Gastrocnemius medialis (tissue), 4 donors: Measurements from ENCODE around the gene THEMIS2. TPM values are rescaled to one million over a fixed set of nuclear protein-coding genes. Genes with fewer than 3 reads are reported as not detected.
A peak's percentile ranks its signal among the peaks of the same experiment; 100 is the strongest.

Experiments
- ATAC-seq, 2 donors: fragments of 150-250 bp; one replicate each; pipeline ENCODE4 v1.9.1; 2016
- DNase-seq, 2 donors: peaks; one replicate each; pipeline ENCODE4 v3.0.0-alpha.2; 2019
- H3K27ac ChIP-seq, 4 donors: fragments of 200-600 bp; sonication (generic); 1 replicate in 1 of 4; 2 replicates in 3 of 4; pipeline ENCODE4 v1.5.1; 2016 to 2018; ENCODE audit warnings: mild to moderate bottlenecking in 2 of 4, moderate library complexity in 1 of 4
- H3K27me3 ChIP-seq, 3 donors: fragments of 200-600 bp; sonication (generic) in 2 of 3; 1 replicate in 1 of 3; 2 replicates in 2 of 3; pipeline versions ENCODE4 v1.5.1 to v1.6.0; 2016 to 2019; ENCODE audit warnings: mild to moderate bottlenecking in 1 of 3, moderate library complexity in 1 of 3
- H3K36me3 ChIP-seq, 2 donors: fragments of 200-600 bp; sonication (generic) in 1 of 2; one replicate each; pipeline ENCODE4 v1.5.1; 2017 to 2018
- H3K4me1 ChIP-seq, 2 donors: fragments of 200-600 bp; sonication (generic) in 1 of 2; one replicate each; pipeline ENCODE4 v1.5.1; 2016 to 2017; ENCODE audit warnings: mild to moderate bottlenecking in 2 of 2
- H3K4me3 ChIP-seq, 4 donors: fragments of 200-600 bp; sonication (generic) in 3 of 4; 1 replicate in 1 of 4; 2 replicates in 3 of 4; pipeline ENCODE4 v1.5.1; 2016 to 2019; ENCODE audit warnings: mild to moderate bottlenecking in 2 of 4
- H3K9me3 ChIP-seq, 3 donors: fragments of 200-600 bp; sonication (generic) in 2 of 3; 1 replicate in 1 of 3; 2 replicates in 2 of 3; pipeline ENCODE4 v1.5.1; 2016 to 2019
- CTCF ChIP-seq, 5 experiments: fragments of 450-650 bp in 3 of 5; fragments of 200-600 bp in 2 of 5; sonication (generic) in 2 of 5; IDR thresholded peaks in 4 of 5; conservative IDR thresholded peaks in 1 of 5; 1 replicate in 4 of 5; 2 replicates in 1 of 5; pipeline ENCODE4 v1.5.1; 2016 to 2019; ENCODE audit warnings: antibody characterized with exemption in 5 of 5, mild to moderate bottlenecking in 3 of 5, moderate library complexity in 3 of 5
- POLR2A ChIP-seq, 2 donors: fragments of 450-650 bp; IDR thresholded peaks; one replicate each; pipeline ENCODE4 v1.6.1; 2017; ENCODE audit warnings: antibody characterized with exemption in 2 of 2, mild to moderate bottlenecking in 2 of 2, moderate library complexity in 2 of 2
- in situ Hi-C, 4 donors: fragments of 200-750 bp; cut with MboI; loops; one replicate each; pipeline versions ENCODE4 v1.15.0 to v1.8.0; 2017; ENCODE audit warnings: low sequenced_read_pairs in 4 of 4
- intact Hi-C: fragments of 100-400 bp; cut with DNase I; formaldehyde crosslinking; loops from one replicate; pipeline ENCODE4 v1.15.1; 2023; ENCODE audit warnings: low total_unique reads
- total RNA-seq, 4 donors: library from RNA; depleted of rRNA; stranded (reverse); fragments of >200 nt; gene quantifications; one replicate each; pipeline versions ENCODE4 v1.1.0 to v1.2.3, GENCODE V29; 2016

THEMIS2 gene
- total RNA-seq, 4 donors from 2014 or later, result 2.3 to 10.8 (median 7.6) TPM

- H3K36me3 ChIP-seq, result peaks cover 0 to 34% of the 10 kb centered on the region in 2 donors
- no peaks in the 10 kb centered on the region for H3K9me3 ChIP-seq
- TF ChIP-seq CTCF (IDR thresholded peaks at IDR 0.05 in 4 of 5, conservative IDR thresholded peaks at IDR 0.05 in 1 of 5), result no peak
- no peak for TF ChIP-seq POLR2A (IDR thresholded peaks at IDR 0.05)
- in situ Hi-C loops (no loop called here), intact Hi-C loops (no loop called here)
- no peak for ATAC-seq
- H3K4me3 ChIP-seq, result no peak overlapping the region
- no peak for DNase-seq
- no peak overlapping the region for H3K27ac ChIP-seq
- no peaks in the 10 kb centered on the region for H3K27me3 ChIP-seq
- peaks cover 20 to 35% of the 10 kb centered on the region in 2 donors for H3K4me1 ChIP-seq
Measured at GRCh38 chr1:27835046-27835445, 37.3 kb upstream of the THEMIS2 start.

- Histone ChIP-seq H3K27ac (peak overlapping the region in 1 of 4 donors; percentile 14), H3K9me3 (no peaks in the 10 kb centered on the region), H3K36me3 (peaks cover 0 to 34% of the 10 kb centered on the region in 2 donors), H3K4me1 (peaks cover 20 to 35% of the 10 kb centered on the region in 2 donors), H3K4me3 (no peak overlapping the region), H3K27me3 (no peaks in the 10 kb centered on the region)
- in situ Hi-C loops (no loop called here), intact Hi-C loops (no loop called here)
- ATAC-seq (no peak), DNase-seq (no peak)
- TF ChIP-seq POLR2A (IDR thresholded peaks at IDR 0.05) (no peak), CTCF (IDR thresholded peaks at IDR 0.05 in 4 of 5, conservative IDR thresholded peaks at IDR 0.05 in 1 of 5) (no peak)
Measured at GRCh38 chr1:27835501-27835900, 36.8 kb upstream of the THEMIS2 start.

- in situ Hi-C loops (loop anchor here in 1 of 4 donors (25.0 kb wide), 1 partner anchor 137 kb away; no protein-coding TSS in a partner anchor), intact Hi-C loops (no loop called here)
- H3K9me3 ChIP-seq, result no peaks in the 10 kb centered on the region
- H3K36me3 ChIP-seq, result peaks cover 0 to 60% of the 10 kb centered on the region in 2 donors
- no peak for DNase-seq
- H3K27me3 ChIP-seq, result no peaks in the 10 kb centered on the region
- TF ChIP-seq CTCF (IDR thresholded peaks at IDR 0.05 in 4 of 5, conservative IDR thresholded peaks at IDR 0.05 in 1 of 5), result no peak
- TF ChIP-seq POLR2A (IDR thresholded peaks at IDR 0.05), result no peak
- H3K4me3 ChIP-seq, result no peak overlapping the region
- H3K27ac ChIP-seq, result no peak overlapping the region
- H3K4me1 ChIP-seq, result no peaks in the 10 kb centered on the region
- no peak for ATAC-seq
Measured at GRCh38 chr1:27849951-27850350, 22.4 kb upstream of the THEMIS2 start.

- H3K27ac ChIP-seq, result no peak overlapping the region
- in situ Hi-C loops (loop anchor here in 2 of 4 donors (5.0 to 25.0 kb wide), 2 partner anchors 127 to 132 kb away; no protein-coding TSS in a partner anchor), intact Hi-C loops (loop anchor here (5.0 kb wide), 2 partner anchors 52 to 107 kb away; no protein-coding TSS in a partner anchor)
- H3K36me3 ChIP-seq, result peaks cover 0 to 18% of the 10 kb centered on the region in 2 donors
- no peak overlapping the region for H3K4me3 ChIP-seq
- peaks cover 0 to 5% of the 10 kb centered on the region in 2 donors for H3K4me1 ChIP-seq
- no peak for DNase-seq
- TF ChIP-seq CTCF (IDR thresholded peaks at IDR 0.05 in 4 of 5, conservative IDR thresholded peaks at IDR 0.05 in 1 of 5) (no peak), POLR2A (IDR thresholded peaks at IDR 0.05) (no peak)
- no peaks in the 10 kb centered on the region for H3K27me3 ChIP-seq
- ATAC-seq, result no peak
- H3K9me3 ChIP-seq, result no peaks in the 10 kb centered on the region
Measured at GRCh38 chr1:27855085-27855484, 17.3 kb upstream of the THEMIS2 start.
